Measurements from ENCODE around the gene POP4. TPM values are rescaled to one million over a fixed set of nuclear protein-coding genes. Genes with fewer than 3 reads are reported as not detected.

Gene POP4
- total and polyA plus RNA-seq, 2 donors (not counting 3 experiments of a cell fraction or from before 2014, with no cell fraction given): 56.2 to 64.4 TPM

- H2AFZ ChIP-seq (ENCODE audit: low read depth, low read length): no peak overlapping the region
- no peak overlapping the region for H3K9ac ChIP-seq (replicated peaks; ENCODE audit: extremely low read depth, insufficient read depth, low read length)
- dilution Hi-C loops (cut with MboI; ENCODE audit: extremely low pct_ligation_motif_present, low sequenced_read_pairs) (no loop called here), intact Hi-C loops (cut with micrococcal nuclease) (no loop called here)
- FAIRE-seq (no peak), DNase-seq (ENCODE audit: low read depth, low spot score) (no peak)
- TF ChIP-seq EZH2 (IDR thresholded peaks at IDR 0.05; ENCODE audit: borderline replicate concordance, low read depth, low read length, severe bottlenecking) (no peak), GATA2 (IDR thresholded peaks at IDR 0.05; ENCODE audit: insufficient read depth, insufficient read length, low read depth, low read length) (no peak), MYC (IDR thresholded peaks at IDR 0.05; ENCODE audit: low read depth, low read length) (no peak), POLR2AphosphoS5 (IDR thresholded peaks at IDR 0.05; ENCODE audit: insufficient read depth, low read depth, low read length) (no peak), POLR2A (IDR thresholded peaks at IDR 0.05; ENCODE audit: low read depth, low read length) (no peak), JUN (IDR thresholded peaks at IDR 0.05; ENCODE audit: borderline replicate concordance, insufficient read depth, insufficient read length, low read depth) (no peak), FOS (IDR thresholded peaks at IDR 0.05; ENCODE audit: borderline replicate concordance, insufficient read depth, low read length) (no peak), CTCF (IDR thresholded peaks at IDR 0.05; ENCODE audit: extremely low read depth in 1 of 2, insufficient read depth in 1 of 2, low read depth in 1 of 2, low read length in 2 of 2) (no peak), MAX (IDR thresholded peaks at IDR 0.05; ENCODE audit: insufficient read depth, insufficient read length) (no peak)
- H3K4me3 ChIP-seq (replicated peaks in 1 of 3; ENCODE audit: insufficient read depth in 1 of 3, low read depth in 1 of 3, low read length in 3 of 3): no peak overlapping the region
- H3K4me2 ChIP-seq (ENCODE audit: insufficient read depth, low read length): no peak overlapping the region
- no peaks in the 10 kb centered on the region for H3K9me1 ChIP-seq (replicated peaks; ENCODE audit: control insufficient read depth, extremely low read depth, insufficient read depth, low read length)
- no peaks in the 10 kb centered on the region for H3K27me3 ChIP-seq (ENCODE audit: control insufficient read depth in 2 of 2, insufficient read depth in 2 of 2, low read length in 2 of 2)
- ChIA-PET POLR2A (no interaction called here), CTCF (no interaction called here)
- H3K79me2 ChIP-seq (ENCODE audit: control insufficient read depth, insufficient read depth, low read length): no peaks in the 10 kb centered on the region
- H4K20me1 ChIP-seq (replicated peaks; ENCODE audit: control insufficient read depth, extremely low read depth, insufficient read depth, low read length): no peaks in the 10 kb centered on the region
- no TSS peak for BruUV-seq (replicated peaks)
- no peaks in the 10 kb centered on the region for H3K36me3 ChIP-seq (ENCODE audit: control insufficient read depth in 2 of 2, extremely low read depth in 1 of 2, insufficient read depth in 2 of 2, low read length in 2 of 2)
- no peaks in the 10 kb centered on the region for H3K9me3 ChIP-seq (replicated peaks; ENCODE audit: control insufficient read depth, insufficient read depth, low read length)
- no peak overlapping the region for H3K27ac ChIP-seq (ENCODE audit: insufficient read depth, low read depth, low read length)
- no peaks in the 10 kb centered on the region for H3K4me1 ChIP-seq (ENCODE audit: control insufficient read depth, extremely low read depth, insufficient read depth, low read length)
Observed at GRCh38 chr19:29591670-29592069, 14.4 kb upstream of the POP4 start.
